ENCODE measurements around the gene FOXN4. TPM values are rescaled to one million over a fixed set of nuclear protein-coding genes. Genes with fewer than 3 reads are reported as not detected.

The FOXN4 gene
- total RNA-seq, 2 experiments from 2014 or later: not detected

- Mint-ChIP-seq H3K27ac (no peak overlapping the region), H3K4me1 (ENCODE audit: low read depth) (no peaks in the 10 kb centered on the region), H3K9me3 (ENCODE audit: insufficient read depth) (no peaks in the 10 kb centered on the region), H3K4me3 (no peak overlapping the region), H3K27me3 (ENCODE audit: low read depth) (peaks cover 6% of the 10 kb centered on the region), H3K36me3 (ENCODE audit: low read depth) (no peaks in the 10 kb centered on the region)
- no peak for DNase-seq
- ChIA-PET POLR2A (no interaction called here), CTCF (no interaction called here)
- no peak for ATAC-seq
Observed at GRCh38 chr12:109289004-109289403, 20.1 kb downstream of the FOXN4 start.

GRCh38 chr12:109288571-109288970 is 20.5 kb downstream of the FOXN4 start:
- POLR2A ChIA-PET: no interaction called here
- no peak overlapping the region for H3K27ac Mint-ChIP-seq
- DNase-seq (no peak), ATAC-seq (no peak)
- H3K4me1 Mint-ChIP-seq (ENCODE audit: low read depth): no peaks in the 10 kb centered on the region
- CTCF ChIA-PET: no interaction called here
- H3K4me3 Mint-ChIP-seq: no peak overlapping the region
- no peaks in the 10 kb centered on the region for H3K36me3 Mint-ChIP-seq (ENCODE audit: low read depth)
- no peaks in the 10 kb centered on the region for H3K9me3 Mint-ChIP-seq (ENCODE audit: insufficient read depth)
- H3K27me3 Mint-ChIP-seq (ENCODE audit: low read depth): peaks cover 6% of the 10 kb centered on the region

GRCh38 chr12:109287811-109288469 is 21.1 kb downstream of the FOXN4 start:
- Mint-ChIP-seq H3K9me3 (ENCODE audit: insufficient read depth) (no peaks in the 10 kb centered on the region), H3K4me1 (ENCODE audit: low read depth) (no peaks in the 10 kb centered on the region), H3K4me3 (no peak overlapping the region), H3K36me3 (ENCODE audit: low read depth) (no peaks in the 10 kb centered on the region), H3K27ac (no peak overlapping the region), H3K27me3 (ENCODE audit: low read depth) (peaks cover 6% of the 10 kb centered on the region)
- DNase-seq: no peak
- no peak for ATAC-seq
- ChIA-PET CTCF (no interaction called here), POLR2A (no interaction called here)

DNA sequence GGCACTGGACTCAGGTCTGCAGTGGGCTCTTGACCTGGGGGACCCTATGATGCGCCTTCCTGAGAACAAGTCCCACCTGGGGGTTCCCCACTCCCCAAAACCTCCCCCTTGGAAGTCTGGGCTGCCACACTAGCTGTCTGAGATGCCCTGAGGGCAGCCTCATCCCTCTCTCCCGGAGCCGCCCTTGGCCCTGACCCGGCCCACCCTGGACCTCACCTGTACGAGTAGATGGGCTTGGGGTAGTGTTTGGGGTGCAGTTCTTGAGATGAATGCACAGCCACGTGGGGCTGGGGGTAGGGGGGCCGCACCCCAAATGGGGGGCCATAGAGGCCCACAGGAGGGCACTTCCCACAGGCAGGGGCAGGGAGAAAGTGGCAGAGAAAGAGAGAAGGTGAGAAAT is 21.9 kb downstream of the FOXN4 start:
- H3K4me1 Mint-ChIP-seq (ENCODE audit: low read depth): no peaks in the 10 kb centered on the region
- ATAC-seq: no peak
- ChIA-PET POLR2A (no interaction called here), CTCF (no interaction called here)
- H3K9me3 Mint-ChIP-seq (ENCODE audit: insufficient read depth): no peaks in the 10 kb centered on the region
- H3K27me3 Mint-ChIP-seq (ENCODE audit: low read depth): peaks cover 4% of the 10 kb centered on the region
- no peak overlapping the region for H3K27ac Mint-ChIP-seq
- no peak overlapping the region for H3K4me3 Mint-ChIP-seq
- no peaks in the 10 kb centered on the region for H3K36me3 Mint-ChIP-seq (ENCODE audit: low read depth)
- DNase-seq: no peak

GRCh38 chr12:109286652-109287051 is 22.4 kb downstream of the FOXN4 start:
- H3K27ac Mint-ChIP-seq: no peak overlapping the region
- ChIA-PET CTCF (no interaction called here), POLR2A (no interaction called here)
- H3K36me3 Mint-ChIP-seq (ENCODE audit: low read depth): no peaks in the 10 kb centered on the region
- H3K4me3 Mint-ChIP-seq: no peak overlapping the region
- no peak for ATAC-seq
- H3K9me3 Mint-ChIP-seq (ENCODE audit: insufficient read depth): no peaks in the 10 kb centered on the region
- no peak for DNase-seq
- H3K4me1 Mint-ChIP-seq (ENCODE audit: low read depth): no peaks in the 10 kb centered on the region
- peaks cover 4% of the 10 kb centered on the region for H3K27me3 Mint-ChIP-seq (ENCODE audit: low read depth)

GRCh38 chr12:109286252-109286651 is 22.8 kb downstream of the FOXN4 start:
- H3K4me1 Mint-ChIP-seq (ENCODE audit: low read depth): no peaks in the 10 kb centered on the region
- no peaks in the 10 kb centered on the region for H3K9me3 Mint-ChIP-seq (ENCODE audit: insufficient read depth)
- POLR2A ChIA-PET: no interaction called here
- H3K36me3 Mint-ChIP-seq (ENCODE audit: low read depth): no peaks in the 10 kb centered on the region
- peaks cover 2% of the 10 kb centered on the region for H3K27me3 Mint-ChIP-seq (ENCODE audit: low read depth)
- H3K27ac Mint-ChIP-seq: no peak overlapping the region
- CTCF ChIA-PET: no interaction called here
- no peak overlapping the region for H3K4me3 Mint-ChIP-seq
- ATAC-seq (no peak), DNase-seq (no peak)

DNA sequence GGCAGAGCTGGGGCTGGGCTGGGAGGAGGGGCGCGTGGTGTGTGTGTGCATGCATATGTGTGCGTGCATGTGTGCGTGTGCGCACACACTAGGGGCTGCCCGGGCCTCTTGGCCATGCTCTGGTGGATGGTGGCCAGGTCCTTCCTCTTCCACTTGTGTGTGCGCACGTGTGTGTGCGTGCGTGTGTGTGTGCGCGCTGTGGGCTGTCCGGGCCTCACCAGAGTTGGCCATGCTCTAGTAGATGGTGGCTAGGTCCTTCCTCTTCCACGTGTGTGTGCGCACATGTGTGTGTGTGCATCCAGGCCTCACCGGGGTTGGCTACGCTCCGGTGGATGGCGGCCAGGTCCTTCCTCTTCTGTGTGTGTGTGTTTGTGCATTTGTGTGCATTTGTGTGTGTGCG is 24.7 kb downstream of the FOXN4 start:
- no peaks in the 10 kb centered on the region for H3K27me3 Mint-ChIP-seq (ENCODE audit: low read depth)
- ATAC-seq: no peak
- no peak for DNase-seq
- no peak overlapping the region for H3K27ac Mint-ChIP-seq
- POLR2A ChIA-PET: no interaction called here
- no peaks in the 10 kb centered on the region for H3K4me1 Mint-ChIP-seq (ENCODE audit: low read depth)
- no peaks in the 10 kb centered on the region for H3K9me3 Mint-ChIP-seq (ENCODE audit: insufficient read depth)
- CTCF ChIA-PET: no interaction called here
- H3K36me3 Mint-ChIP-seq (ENCODE audit: low read depth): no peaks in the 10 kb centered on the region
- no peak overlapping the region for H3K4me3 Mint-ChIP-seq

GRCh38 chr12:109281452-109281851 is 27.6 kb downstream of the FOXN4 start:
- CTCF ChIA-PET: no interaction called here
- Mint-ChIP-seq H3K4me3 (no peak overlapping the region), H3K27me3 (ENCODE audit: low read depth) (no peaks in the 10 kb centered on the region), H3K9me3 (ENCODE audit: insufficient read depth) (no peaks in the 10 kb centered on the region), H3K36me3 (ENCODE audit: low read depth) (no peaks in the 10 kb centered on the region), H3K4me1 (ENCODE audit: low read depth) (peaks cover 5% of the 10 kb centered on the region), H3K27ac (no peak overlapping the region)
- POLR2A ChIA-PET: no interaction called here
- DNase-seq (no peak), ATAC-seq (no peak)

GRCh38 chr12:109279525-109279924 is 29.6 kb downstream of the FOXN4 start:
- H3K27ac Mint-ChIP-seq: no peak overlapping the region
- POLR2A ChIA-PET: no interaction called here
- peaks cover 10% of the 10 kb centered on the region for H3K4me1 Mint-ChIP-seq (ENCODE audit: low read depth)
- DNase-seq (no peak), ATAC-seq (no peak)
- H3K4me3 Mint-ChIP-seq: no peak overlapping the region
- no peaks in the 10 kb centered on the region for H3K27me3 Mint-ChIP-seq (ENCODE audit: low read depth)
- CTCF ChIA-PET: interaction anchor here (0.6 kb wide), 1 partner anchor 18 kb away, joined by 3 read pairs; no protein-coding TSS in a partner anchor
- H3K9me3 Mint-ChIP-seq (ENCODE audit: insufficient read depth): no peaks in the 10 kb centered on the region
- no peaks in the 10 kb centered on the region for H3K36me3 Mint-ChIP-seq (ENCODE audit: low read depth)

DNA sequence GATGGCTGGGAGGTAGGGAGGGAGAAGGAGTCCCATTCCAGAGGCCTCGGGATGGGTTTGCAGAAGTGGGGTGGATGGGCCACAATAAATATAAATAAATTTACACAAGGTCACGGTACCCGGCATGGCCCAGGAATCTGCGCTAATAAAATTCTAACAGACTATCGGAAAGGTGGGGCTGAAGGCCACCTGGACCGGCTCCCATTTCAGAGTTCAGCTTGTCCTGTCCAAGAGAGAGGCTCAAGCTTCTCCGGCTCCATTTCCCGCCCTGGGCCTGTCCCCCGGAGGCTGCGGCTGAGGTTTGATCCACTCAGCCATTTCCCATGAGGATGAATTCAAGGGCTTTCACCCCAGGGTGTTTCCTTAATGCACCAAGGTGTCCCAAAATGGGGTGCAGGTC is 30.2 kb downstream of the FOXN4 start:
- Mint-ChIP-seq H3K4me3 (no peak overlapping the region), H3K4me1 (ENCODE audit: low read depth) (peaks cover 10% of the 10 kb centered on the region), H3K36me3 (ENCODE audit: low read depth) (no peaks in the 10 kb centered on the region), H3K27me3 (ENCODE audit: low read depth) (no peaks in the 10 kb centered on the region), H3K27ac (no peak overlapping the region), H3K9me3 (ENCODE audit: insufficient read depth) (no peaks in the 10 kb centered on the region)
- no peak for ATAC-seq
- ChIA-PET POLR2A (no interaction called here), CTCF (no interaction called here)
- no peak for DNase-seq

DNA sequence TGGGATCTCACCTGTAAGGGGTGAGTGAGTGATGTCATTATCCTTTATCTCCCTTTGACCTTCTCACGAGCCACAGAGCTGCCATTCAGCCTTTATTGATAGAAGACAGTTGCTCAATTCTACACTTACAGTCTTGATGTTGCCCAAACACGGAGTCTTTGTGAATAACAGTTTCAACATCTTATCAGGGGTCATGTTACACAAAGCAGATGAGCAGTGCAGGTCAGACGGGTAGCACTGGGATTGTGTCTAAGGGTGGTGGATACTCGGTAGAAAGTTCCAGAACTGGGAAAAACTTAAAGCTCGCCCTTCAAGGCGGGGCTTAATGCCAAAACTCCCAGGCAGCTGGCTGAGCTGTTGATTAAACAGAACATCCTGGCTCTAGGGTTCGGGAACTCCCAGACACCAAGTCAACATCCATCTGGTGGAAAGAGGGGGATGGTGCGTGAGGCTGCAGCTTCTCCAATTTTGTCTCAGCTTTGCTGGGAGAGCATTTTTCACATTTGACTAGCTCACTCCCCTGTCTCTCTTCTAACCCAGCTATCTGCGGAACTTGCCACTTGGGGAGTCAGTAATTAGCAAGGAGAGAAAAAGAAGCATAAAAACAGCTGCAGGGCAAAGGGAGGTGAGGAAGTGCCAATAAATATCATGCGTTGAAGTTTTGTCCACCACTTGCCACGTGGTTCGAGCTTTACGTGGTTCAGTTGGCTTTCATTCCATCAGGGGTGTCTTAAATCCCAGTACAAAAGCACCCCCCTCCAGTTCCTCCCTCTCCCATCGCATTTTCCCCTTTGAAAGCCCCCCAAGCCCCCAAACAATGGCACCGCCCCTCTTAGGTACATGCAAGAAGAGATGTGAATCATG is 31.0 kb downstream of the FOXN4 start:
- Mint-ChIP-seq H3K4me3 (no peak overlapping the region), H3K4me1 (ENCODE audit: low read depth) (peaks cover 10% of the 10 kb centered on the region), H3K36me3 (ENCODE audit: low read depth) (no peaks in the 10 kb centered on the region), H3K27me3 (ENCODE audit: low read depth) (peaks cover 3% of the 10 kb centered on the region), H3K9me3 (ENCODE audit: insufficient read depth) (no peaks in the 10 kb centered on the region), H3K27ac (no peak overlapping the region)
- POLR2A ChIA-PET: no interaction called here
- DNase-seq (no peak), ATAC-seq (no peak)
- CTCF ChIA-PET: no interaction called here

GRCh38 chr12:109277255-109277898 is 31.7 kb downstream of the FOXN4 start:
- CTCF ChIA-PET: no interaction called here
- H3K27me3 Mint-ChIP-seq (ENCODE audit: low read depth): peaks cover 3% of the 10 kb centered on the region
- no peaks in the 10 kb centered on the region for H3K9me3 Mint-ChIP-seq (ENCODE audit: insufficient read depth)

More at GRCh38 chr12:109277255-109277898, 31.7 kb downstream of the FOXN4 start:
- Mint-ChIP-seq H3K36me3 (ENCODE audit: low read depth) (no peaks in the 10 kb centered on the region), H3K27ac (no peak overlapping the region), H3K4me3 (no peak overlapping the region), H3K4me1 (ENCODE audit: low read depth) (peaks cover 10% of the 10 kb centered on the region)
- DNase-seq (no peak), ATAC-seq (no peak)
- POLR2A ChIA-PET: no interaction called here

Measured in activated CD8-positive, alpha-beta T cell treated with anti-CD3 and anti-CD28 coated beads, Interleukin-2, amount 10 ng/mL, durations not matched to agents 7 days and 5 days (primary cell).